A549 (cell line): ENCODE results near the gene EVA1C.

Experiments used
- BHLHE40 ChIP-seq: IDR thresholded peaks from 2 replicates; pipeline ENCODE4 v1.6.1; 2012; ENCODE audit warnings: low read depth, low read length, inconsistent platforms
- CEBPB ChIP-seq, 2 experiments: fragments of >200 bp in 1 of 2; sonication (Bioruptor Twin) in 1 of 2; formaldehyde crosslinking in 1 of 2; IDR thresholded peaks; 2 replicates each; pipeline ENCODE4 v1.6.1; 2012 to 2016
- CHD2 ChIP-seq: fragments of 150-350 bp; IDR thresholded peaks from 2 replicates; pipeline ENCODE4 v1.6.1; 2014; ENCODE audit warnings: low read length; ENCODE audit not compliant: partially characterized antibody
- CTCF ChIP-seq: fragments of >200 bp; sonication (Bioruptor Twin); formaldehyde crosslinking; IDR thresholded peaks from 3 replicates; pipeline ENCODE4 v1.5.1; 2016
- FOSL2 ChIP-seq, 2 experiments: fragments of 450-650 bp in 1 of 2; fragments of >200 bp in 1 of 2; sonication (Bioruptor Twin) in 1 of 2; formaldehyde crosslinking; IDR thresholded peaks; 2 replicates each; pipeline versions ENCODE4 v1.5.0 to v1.6.1; 2016 to 2020; ENCODE audit warnings: mild to moderate bottlenecking in 1 of 2, moderate library complexity in 1 of 2
- HOXB13 ChIP-seq: fragments of 250-450 bp; sonication (Bioruptor Pico); IDR thresholded peaks from 2 replicates; pipeline ENCODE4 v1.5.0; 2020; ENCODE audit warnings: low read depth, mild to moderate bottlenecking, moderate library complexity
- MAX ChIP-seq: IDR thresholded peaks from 2 replicates; pipeline ENCODE4 v1.6.1; 2012
- MYC ChIP-seq: IDR thresholded peaks from 2 replicates; pipeline ENCODE4 v1.6.1; 2012; ENCODE audit warnings: mild to moderate bottlenecking, inconsistent platforms, low read length, improper control_type of control experiment, borderline replicate concordance
- POLR2A ChIP-seq: IDR thresholded peaks from 2 replicates; pipeline ENCODE4 v1.6.1; 2012; ENCODE audit warnings: mild to moderate bottlenecking, low read length
- RCOR1 ChIP-seq: fragments of 150-350 bp; IDR thresholded peaks from 2 replicates; pipeline ENCODE4 v1.6.1; 2014; ENCODE audit warnings: antibody characterized with exemption, low read length, low read depth
- REST ChIP-seq: fragments of 200-600 bp; sonication (generic); IDR thresholded peaks from 2 replicates; pipeline ENCODE4 v1.6.1; 2016; ENCODE audit warnings: antibody characterized with exemption, mild to moderate bottlenecking, moderate library complexity
- SMC3 ChIP-seq: fragments of >200 bp; sonication (Bioruptor Twin); formaldehyde crosslinking; IDR thresholded peaks from 3 replicates; pipeline ENCODE4 v1.6.1; 2018; ENCODE audit warnings: inconsistent platforms
- ZNF302 ChIP-seq: fragments of 250-450 bp; sonication (Bioruptor Pico); IDR thresholded peaks from 2 replicates; pipeline ENCODE4 v1.9.0; 2021; ENCODE audit warnings: inconsistent platforms, mild to moderate bottlenecking, moderate library complexity

- TF ChIP-seq CTCF (no peak), POLR2A (no peak), HOXB13 (no peak), CHD2 (no peak), REST (no peak), CEBPB (IDR thresholded peaks at IDR 0.05) (no peak), ZNF302 (CRISPR knock-in tag) (no peak), SMC3 (no peak), MAX (no peak), RCOR1 (no peak), MYC (no peak), BHLHE40 (no peak), FOSL2 (IDR thresholded peaks at IDR 0.05) (no peak), FOSL2 (CRISPR knock-in tag; IDR thresholded peaks at IDR 0.05) (no peak)
Measured at GRCh38 chr21:32537569-32537881, 125.0 kb downstream of the EVA1C start.
